ENCODE measurements around the gene ARMH3.

ARMH3 gene

DNA sequence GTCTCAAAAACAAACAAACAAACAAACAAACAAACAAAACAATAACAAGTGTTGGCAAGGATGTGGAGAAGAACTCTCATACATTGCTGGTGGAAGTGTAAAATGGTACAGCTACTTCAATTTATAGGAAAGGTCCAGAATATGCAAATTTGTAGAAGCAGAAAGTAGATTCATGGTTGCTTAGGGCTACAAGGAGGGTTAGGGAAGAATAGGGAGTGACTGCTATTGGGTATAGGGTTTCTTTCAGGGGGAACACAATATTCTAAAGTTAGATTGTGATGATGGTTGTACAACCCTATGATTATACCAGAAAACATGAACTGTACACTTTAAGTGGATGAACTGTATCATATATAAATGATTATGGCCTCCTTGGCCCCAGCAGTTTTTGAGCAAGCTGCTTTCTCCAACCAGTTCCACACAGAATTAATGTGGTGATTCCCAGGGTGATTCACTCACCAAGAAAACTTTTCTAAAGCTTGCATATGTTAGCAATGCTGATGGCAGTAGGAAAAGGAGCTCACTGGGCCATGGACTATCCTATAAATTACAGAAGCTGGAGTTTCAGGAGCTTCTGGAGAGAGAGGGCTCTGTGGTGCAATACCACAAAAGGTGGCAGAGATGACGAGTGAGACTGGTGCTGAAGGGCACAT, 159.6 kb downstream of the ARMH3 start:
- Histone ChIP-seq H3K9me2 (replicated peaks; ENCODE audit: control insufficient read depth, low read length) (no peaks in the 10 kb centered on the region), H3K4me1 (ENCODE audit: control insufficient read depth, low read length) (peaks cover 18% of the 10 kb centered on the region), H3K27ac (ENCODE audit: low read depth, low read length) (no peak overlapping the region), H3K79me2 (ENCODE audit: control insufficient read depth, low read length) (no peaks in the 10 kb centered on the region), H3K36me3 (ENCODE audit: control insufficient read depth, low read length) (no peaks in the 10 kb centered on the region), H3K4me3 (ENCODE audit: low read length) (no peak overlapping the region), H3K9me3 (ENCODE audit: control insufficient read depth, insufficient read depth, low read length) (no peaks in the 10 kb centered on the region), H3K27me3 (ENCODE audit: control insufficient read depth, low read length) (no peaks in the 10 kb centered on the region), H4K20me1 (ENCODE audit: control insufficient read depth, insufficient read depth, low read depth, low read length) (0 out of 2 replicates have a peak, but pooled peaks cover 6% of the 10 kb centered on the region), H3F3A (ENCODE audit: control insufficient read depth, insufficient read depth) (no peaks in the 10 kb centered on the region), H3K4me2 (ENCODE audit: low read length) (no peak overlapping the region)
- TF ChIP-seq, protein P1, sequence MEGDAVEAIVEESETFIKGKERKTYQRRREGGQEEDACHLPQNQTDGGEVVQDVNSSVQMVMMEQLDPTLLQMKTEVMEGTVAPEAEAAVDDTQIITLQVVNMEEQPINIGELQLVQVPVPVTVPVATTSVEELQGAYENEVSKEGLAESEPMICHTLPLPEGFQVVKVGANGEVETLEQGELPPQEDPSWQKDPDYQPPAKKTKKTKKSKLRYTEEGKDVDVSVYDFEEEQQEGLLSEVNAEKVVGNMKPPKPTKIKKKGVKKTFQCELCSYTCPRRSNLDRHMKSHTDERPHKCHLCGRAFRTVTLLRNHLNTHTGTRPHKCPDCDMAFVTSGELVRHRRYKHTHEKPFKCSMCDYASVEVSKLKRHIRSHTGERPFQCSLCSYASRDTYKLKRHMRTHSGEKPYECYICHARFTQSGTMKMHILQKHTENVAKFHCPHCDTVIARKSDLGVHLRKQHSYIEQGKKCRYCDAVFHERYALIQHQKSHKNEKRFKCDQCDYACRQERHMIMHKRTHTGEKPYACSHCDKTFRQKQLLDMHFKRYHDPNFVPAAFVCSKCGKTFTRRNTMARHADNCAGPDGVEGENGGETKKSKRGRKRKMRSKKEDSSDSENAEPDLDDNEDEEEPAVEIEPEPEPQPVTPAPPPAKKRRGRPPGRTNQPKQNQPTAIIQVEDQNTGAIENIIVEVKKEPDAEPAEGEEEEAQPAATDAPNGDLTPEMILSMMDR (IDR thresholded peaks at IDR 0.05; ENCODE audit: low read depth, low read length, poor library complexity, severe bottlenecking), result no peak
- no peak for TF ChIP-seq EZH2phosphoT487 (IDR thresholded peaks at IDR 0.05; ENCODE audit: borderline replicate concordance, low read length)

DNA sequence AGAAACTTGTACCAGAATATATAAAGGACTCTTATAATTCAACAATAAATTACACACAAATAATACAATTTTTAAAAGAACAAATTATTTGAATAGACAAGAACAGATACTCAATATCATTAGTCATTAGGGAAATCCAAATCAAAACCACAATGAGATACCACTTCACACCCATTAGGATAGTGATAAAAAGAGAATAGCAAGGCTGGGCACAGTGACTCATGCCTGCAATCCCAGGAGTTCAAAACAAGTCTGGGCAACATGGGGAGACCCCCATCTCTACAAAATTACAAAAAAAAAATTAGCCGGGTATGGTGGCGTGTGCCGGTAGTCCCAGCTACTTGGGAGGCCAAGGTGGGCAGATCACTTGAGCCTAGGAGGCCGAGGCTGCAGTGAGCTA, 160.2 kb downstream of the ARMH3 start:
- Histone ChIP-seq H3K79me2 (ENCODE audit: control insufficient read depth, low read length) (no peaks in the 10 kb centered on the region), H4K20me1 (ENCODE audit: control insufficient read depth, insufficient read depth, low read depth, low read length) (0 out of 2 replicates have a peak, but pooled peaks cover 6% of the 10 kb centered on the region), H3K9me3 (ENCODE audit: control insufficient read depth, insufficient read depth, low read length) (no peaks in the 10 kb centered on the region), H3K4me2 (ENCODE audit: low read length) (no peak overlapping the region), H3K4me3 (ENCODE audit: low read length) (no peak overlapping the region), H3F3A (ENCODE audit: control insufficient read depth, insufficient read depth) (no peaks in the 10 kb centered on the region), H3K9me2 (replicated peaks; ENCODE audit: control insufficient read depth, low read length) (no peaks in the 10 kb centered on the region), H3K36me3 (ENCODE audit: control insufficient read depth, low read length) (no peaks in the 10 kb centered on the region), H3K27ac (ENCODE audit: low read depth, low read length) (no peak overlapping the region), H3K4me1 (ENCODE audit: control insufficient read depth, low read length) (peaks cover 13% of the 10 kb centered on the region), H3K27me3 (ENCODE audit: control insufficient read depth, low read length) (no peaks in the 10 kb centered on the region)
- TF ChIP-seq, protein P1 (IDR thresholded peaks at IDR 0.05; ENCODE audit: low read depth, low read length, poor library complexity, severe bottlenecking), result no peak
- no peak for TF ChIP-seq EZH2phosphoT487 (IDR thresholded peaks at IDR 0.05; ENCODE audit: borderline replicate concordance, low read length)

DNA sequence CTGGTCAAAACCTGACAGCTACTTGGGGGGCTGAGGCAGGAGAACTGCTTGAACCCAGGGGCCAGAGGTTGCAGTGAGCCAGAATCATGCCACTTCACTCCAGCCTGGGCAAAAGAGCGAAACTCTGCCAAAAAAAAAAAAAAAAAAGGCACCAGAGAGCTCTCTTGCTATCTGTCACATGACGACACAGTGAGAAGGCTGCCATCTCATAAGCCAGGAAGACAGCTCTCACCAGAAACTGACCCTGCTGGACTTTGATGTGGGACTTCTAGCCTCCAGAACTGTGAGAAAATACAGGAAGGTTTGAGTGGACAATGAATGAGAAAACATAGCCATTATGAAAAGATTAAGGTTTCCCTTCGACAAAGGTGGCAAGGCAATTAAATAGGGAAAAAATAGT, 161.2 kb downstream of the ARMH3 start:
- Histone ChIP-seq H3K79me2 (ENCODE audit: control insufficient read depth, low read length) (no peaks in the 10 kb centered on the region), H3K4me3 (ENCODE audit: low read length) (no peak overlapping the region), H4K20me1 (ENCODE audit: control insufficient read depth, insufficient read depth, low read depth, low read length) (0 out of 2 replicates have a peak, but pooled peaks cover 6% of the 10 kb centered on the region), H3K36me3 (ENCODE audit: control insufficient read depth, low read length) (no peaks in the 10 kb centered on the region), H3K4me1 (ENCODE audit: control insufficient read depth, low read length) (peaks cover 11% of the 10 kb centered on the region), H3K9me3 (ENCODE audit: control insufficient read depth, insufficient read depth, low read length) (no peaks in the 10 kb centered on the region), H3K27ac (ENCODE audit: low read depth, low read length) (no peak overlapping the region), H3F3A (ENCODE audit: control insufficient read depth, insufficient read depth) (no peaks in the 10 kb centered on the region), H3K27me3 (ENCODE audit: control insufficient read depth, low read length) (no peaks in the 10 kb centered on the region), H3K4me2 (ENCODE audit: low read length) (no peak overlapping the region), H3K9me2 (replicated peaks; ENCODE audit: control insufficient read depth, low read length) (no peaks in the 10 kb centered on the region)
- TF ChIP-seq EZH2phosphoT487 (IDR thresholded peaks at IDR 0.05; ENCODE audit: borderline replicate concordance, low read length), result no peak
- TF ChIP-seq, protein P1 (IDR thresholded peaks at IDR 0.05; ENCODE audit: low read depth, low read length, poor library complexity, severe bottlenecking), result no peak

All from DOHH2 (cell line).